A549 (cell line): ENCODE data around the gene SLC9A3.

Experiments used
- BHLHE40 ChIP-seq: IDR thresholded peaks from 2 replicates; pipeline ENCODE4 v1.6.1; 2012; ENCODE audit warnings: low read depth, low read length, inconsistent platforms
- CHD4 ChIP-seq: fragments of 200-600 bp; sonication (generic); IDR thresholded peaks from 2 replicates; pipeline ENCODE4 v1.6.1; 2016; ENCODE audit warnings: antibody characterized with exemption, mild to moderate bottlenecking, borderline replicate concordance
- ELK1 ChIP-seq: fragments of 150-350 bp; IDR thresholded peaks from 2 replicates; pipeline ENCODE4 v1.6.1; 2014; ENCODE audit warnings: low read depth, mild to moderate bottlenecking, low read length
- ESRRA ChIP-seq: fragments of 150-350 bp; IDR thresholded peaks from 2 replicates; pipeline ENCODE4 v1.6.1; 2014; ENCODE audit warnings: mild to moderate bottlenecking, low read length, borderline replicate concordance
- TF ChIP-seq, protein P1 (sequence below): fragments of >200 bp; sonication (Bioruptor Twin); formaldehyde crosslinking; IDR thresholded peaks from 3 replicates; pipeline ENCODE4 v1.5.1; 2016

DNA sequence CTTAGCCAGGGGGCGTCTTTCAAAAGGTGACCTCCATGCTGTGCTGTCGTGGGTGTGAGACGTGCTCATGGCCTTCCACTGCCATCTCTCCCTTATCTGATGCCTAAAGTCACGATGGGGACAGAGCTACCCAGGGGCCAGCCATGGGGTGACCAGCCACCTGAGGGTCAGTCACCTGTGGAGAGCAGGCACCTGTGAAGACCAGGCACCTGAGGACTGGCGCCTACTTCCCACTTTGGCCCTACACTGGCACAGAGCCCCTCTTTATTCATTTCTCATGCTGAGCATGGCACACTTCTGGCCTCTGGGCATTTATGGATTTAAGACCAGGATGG, 87.6 kb downstream of the SLC9A3 start:
- TF ChIP-seq BHLHE40, result no peak
- no peak for TF ChIP-seq ELK1
- TF ChIP-seq CHD4, result no peak
- TF ChIP-seq, protein P1, sequence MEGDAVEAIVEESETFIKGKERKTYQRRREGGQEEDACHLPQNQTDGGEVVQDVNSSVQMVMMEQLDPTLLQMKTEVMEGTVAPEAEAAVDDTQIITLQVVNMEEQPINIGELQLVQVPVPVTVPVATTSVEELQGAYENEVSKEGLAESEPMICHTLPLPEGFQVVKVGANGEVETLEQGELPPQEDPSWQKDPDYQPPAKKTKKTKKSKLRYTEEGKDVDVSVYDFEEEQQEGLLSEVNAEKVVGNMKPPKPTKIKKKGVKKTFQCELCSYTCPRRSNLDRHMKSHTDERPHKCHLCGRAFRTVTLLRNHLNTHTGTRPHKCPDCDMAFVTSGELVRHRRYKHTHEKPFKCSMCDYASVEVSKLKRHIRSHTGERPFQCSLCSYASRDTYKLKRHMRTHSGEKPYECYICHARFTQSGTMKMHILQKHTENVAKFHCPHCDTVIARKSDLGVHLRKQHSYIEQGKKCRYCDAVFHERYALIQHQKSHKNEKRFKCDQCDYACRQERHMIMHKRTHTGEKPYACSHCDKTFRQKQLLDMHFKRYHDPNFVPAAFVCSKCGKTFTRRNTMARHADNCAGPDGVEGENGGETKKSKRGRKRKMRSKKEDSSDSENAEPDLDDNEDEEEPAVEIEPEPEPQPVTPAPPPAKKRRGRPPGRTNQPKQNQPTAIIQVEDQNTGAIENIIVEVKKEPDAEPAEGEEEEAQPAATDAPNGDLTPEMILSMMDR, result peak; percentile 6; the same call in 2 of the 3 replicates
- no peak for TF ChIP-seq ESRRA
